T-helper 22 cell (primary cell): ENCODE results near the gene TPI1.
"Not testable (repeated sequence)": the region's sequence is repeated elsewhere in the genome, so short reads cannot be mapped to it uniquely, and the experiment has no call there.

Experiments
- DNase-seq: peaks from one replicate; pipeline ENCODE4 v3.0.0-alpha.2; 2020; ENCODE audit warnings: low read depth

Gene TPI1

DNA sequence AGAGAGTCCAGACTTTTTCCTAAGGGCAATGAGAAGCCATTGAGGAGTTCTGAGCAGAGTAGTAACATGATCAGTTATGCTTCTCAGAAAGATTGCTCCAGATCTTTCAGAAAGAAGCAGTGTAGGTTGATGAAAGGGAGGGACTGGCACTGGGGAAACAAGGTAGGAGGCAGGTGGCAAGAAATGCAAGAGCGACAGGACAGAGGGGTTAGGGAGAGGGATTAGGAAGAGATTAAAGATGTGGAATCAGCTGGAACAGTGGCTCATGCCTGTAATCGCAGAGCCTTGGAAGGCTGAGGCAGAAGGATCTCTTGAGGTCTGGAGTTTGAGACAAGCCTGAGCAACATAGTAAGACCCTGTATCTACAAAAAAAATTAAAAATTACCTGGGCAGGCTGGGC lies 19.7 kb upstream of the TPI1 start:
- no peak for DNase-seq

DNA sequence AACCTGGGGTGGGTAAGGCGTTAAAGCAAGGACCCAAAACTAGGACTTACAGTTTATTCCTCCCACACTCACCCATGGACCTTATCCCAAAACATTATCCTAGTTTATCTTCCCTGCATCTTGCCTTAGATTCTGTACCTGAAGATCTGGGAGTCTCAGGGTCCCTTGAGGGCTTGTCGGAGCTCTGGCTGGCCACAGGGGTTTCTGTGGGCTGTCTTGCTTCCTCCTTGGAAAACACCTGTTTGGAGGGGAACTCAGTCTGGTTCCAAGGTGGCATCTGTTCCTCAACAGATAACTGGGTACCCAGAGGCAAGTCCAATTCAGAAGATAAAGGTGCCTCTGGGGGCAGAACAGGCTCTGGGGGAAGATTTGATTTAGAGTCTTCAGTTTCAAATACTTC lies 17.9 kb upstream of the TPI1 start:
- no peak for DNase-seq

DNA sequence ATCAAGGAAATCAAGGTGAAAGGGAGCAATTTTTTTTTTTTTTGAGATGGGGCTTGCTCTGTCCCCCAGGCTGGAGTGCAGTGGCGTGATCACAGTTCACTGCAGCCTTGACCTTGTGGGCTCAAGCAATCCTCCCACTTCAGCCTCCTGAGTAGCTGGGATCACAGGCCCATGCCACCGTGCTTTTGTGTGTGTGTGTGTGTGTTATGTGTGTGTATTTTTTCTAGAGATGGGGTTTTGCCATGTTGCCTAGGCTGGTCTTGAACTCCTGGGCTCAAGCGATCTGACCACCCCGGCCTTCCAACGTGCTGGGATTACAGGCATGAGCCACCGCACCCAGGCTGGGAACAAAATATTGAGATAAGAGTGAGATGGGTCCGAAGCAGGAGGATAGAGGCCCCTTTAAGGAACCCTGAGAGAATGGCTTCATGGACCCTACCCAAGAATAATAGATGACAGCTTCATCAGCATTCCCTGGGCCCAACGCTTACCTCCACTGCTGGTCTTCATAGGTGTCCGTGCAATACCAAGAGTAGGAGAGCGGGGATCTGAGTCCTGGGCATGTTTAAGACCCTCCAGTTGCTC lies 17.3 kb upstream of the TPI1 start:
- DNase-seq: no peak

DNA sequence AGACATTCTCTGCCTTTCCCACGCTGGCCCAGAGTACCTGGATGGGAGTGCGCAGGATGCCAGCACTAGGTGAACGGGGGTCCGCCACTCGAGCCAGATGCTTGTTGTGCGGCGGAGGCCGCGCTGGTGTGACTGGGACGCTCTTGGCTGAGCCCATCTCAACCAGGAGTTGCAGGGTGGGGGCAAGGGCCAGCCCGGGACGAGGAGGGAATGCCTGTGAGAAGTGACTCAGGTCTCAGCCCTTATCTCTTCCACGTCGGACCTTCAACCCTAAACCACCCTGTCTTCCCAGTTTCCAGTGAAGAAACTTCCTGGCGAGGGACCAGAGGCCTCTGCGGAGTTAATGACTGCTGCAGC lies 16.6 kb upstream of the TPI1 start:
- DNase-seq: no peak

DNA sequence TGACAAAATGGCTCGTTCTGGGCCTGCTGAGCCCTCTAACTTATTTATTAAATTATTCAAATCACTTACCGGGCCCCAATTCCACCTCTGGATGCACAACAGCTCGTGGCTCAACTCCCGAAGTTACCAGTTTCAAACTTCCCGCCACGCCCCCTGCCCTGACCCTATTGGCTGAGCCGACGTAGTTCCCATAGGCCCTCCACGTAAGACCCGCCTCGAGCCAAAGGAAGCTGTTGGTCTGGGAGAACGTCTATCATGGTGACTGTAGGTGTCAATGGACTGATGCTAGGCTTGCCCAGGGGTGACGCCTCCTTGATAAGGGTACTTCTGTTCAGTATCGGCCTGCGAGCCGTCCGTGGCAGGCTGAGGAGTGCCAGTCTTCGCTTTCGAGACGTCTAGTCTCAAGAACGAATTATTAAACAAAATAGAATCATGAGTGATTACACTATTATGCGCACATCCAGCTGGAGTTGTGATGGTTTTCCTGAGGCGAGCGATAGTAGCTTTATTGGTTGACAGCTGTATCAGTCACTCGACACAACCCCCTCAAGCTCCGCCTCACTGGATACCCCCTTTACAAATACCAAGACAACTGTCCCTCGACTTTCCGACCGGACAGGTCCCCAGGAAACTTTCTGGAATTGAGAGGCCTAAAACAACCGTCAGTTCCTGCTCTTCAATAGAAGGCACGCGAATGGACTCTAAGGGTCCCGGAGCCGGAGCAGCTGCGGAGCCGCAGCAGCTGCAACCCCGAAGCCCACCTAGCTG lies 16.0 kb upstream of the TPI1 start, which contains the start of gene CDCA3:
Gene CDCA3, minus strand, starts transcription at position 134 of the 768 bp plus-strand sequence. CDS start 334 bp downstream, outside the sequence.
- peak; percentile 87 for DNase-seq

DNA sequence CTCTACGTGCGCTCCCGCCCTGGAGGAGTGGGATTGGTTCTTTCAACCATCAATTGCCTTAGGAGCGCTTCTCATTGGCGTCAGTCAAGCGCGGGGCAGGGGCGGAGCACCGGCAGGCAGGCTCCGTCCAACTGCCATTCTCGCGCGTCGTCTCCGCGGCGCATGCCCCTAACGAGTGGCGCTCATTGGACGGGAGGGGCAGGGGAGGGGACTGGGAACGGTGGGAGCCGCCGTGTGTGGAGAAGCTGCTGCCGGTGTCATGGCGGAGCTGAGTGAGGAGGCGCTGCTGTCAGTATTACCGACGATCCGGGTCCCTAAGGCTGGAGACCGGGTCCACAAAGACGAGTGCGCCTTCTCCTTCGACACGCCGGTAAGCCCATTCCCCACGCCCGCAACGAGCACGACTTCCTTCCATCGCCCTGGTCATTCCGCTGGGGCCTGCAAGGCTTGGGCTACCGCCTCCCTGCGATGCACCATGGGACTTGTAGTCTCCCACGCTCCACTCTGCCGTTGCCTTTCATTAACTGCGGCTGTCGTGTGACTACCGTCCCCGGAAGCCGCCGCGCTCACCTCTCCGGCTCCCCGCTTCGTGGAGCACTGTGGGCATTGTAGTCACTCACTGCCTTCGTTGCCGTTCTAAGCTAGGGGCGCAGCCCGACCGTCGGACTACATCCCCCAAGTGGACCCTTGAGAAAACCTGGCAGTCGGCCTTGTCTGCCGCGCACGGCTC lies 15.2 kb upstream of the TPI1 start, which contains the start of gene USP5:
Gene USP5, plus strand, starts transcription at position 230 of the 730 bp plus-strand sequence. Its CDS starts 30 bp downstream, at position 260.
- peak; percentile 99 for DNase-seq

DNA sequence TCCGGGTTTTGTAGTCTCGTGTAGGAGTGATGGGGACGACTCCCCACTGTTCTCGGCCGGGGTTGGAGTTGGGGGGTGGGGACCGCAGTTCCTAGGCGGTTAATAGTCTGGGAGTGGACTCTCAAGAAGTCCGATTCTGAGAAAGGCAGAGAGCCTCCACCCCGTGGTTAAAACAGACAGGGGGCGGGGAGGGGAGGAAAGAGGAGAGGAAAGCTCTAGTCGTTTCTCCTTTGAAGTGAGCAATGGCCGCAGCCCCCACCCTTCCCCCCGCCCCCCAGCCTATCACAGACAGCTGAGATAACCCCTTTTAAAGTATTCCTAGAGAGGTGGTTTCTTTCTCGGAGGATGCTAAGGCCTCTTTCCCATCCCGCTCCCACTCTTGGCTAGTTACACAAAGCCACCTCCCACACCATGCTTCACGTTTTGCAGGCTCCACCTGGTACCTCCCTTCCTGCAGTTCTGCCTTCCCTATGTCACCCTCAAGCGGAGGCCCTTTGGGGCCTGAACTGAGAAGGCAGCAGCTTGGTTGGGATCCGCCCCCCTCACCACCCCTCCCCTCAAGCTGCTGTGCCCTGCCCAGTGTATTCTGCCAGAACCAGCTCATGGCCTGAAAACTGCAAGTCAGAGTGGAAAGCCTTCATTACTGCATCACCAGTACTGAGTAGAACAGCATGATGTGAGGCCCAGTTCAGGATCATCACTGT lies 14.5 kb upstream of the TPI1 start:
- DNase-seq: peak; percentile 57

DNA sequence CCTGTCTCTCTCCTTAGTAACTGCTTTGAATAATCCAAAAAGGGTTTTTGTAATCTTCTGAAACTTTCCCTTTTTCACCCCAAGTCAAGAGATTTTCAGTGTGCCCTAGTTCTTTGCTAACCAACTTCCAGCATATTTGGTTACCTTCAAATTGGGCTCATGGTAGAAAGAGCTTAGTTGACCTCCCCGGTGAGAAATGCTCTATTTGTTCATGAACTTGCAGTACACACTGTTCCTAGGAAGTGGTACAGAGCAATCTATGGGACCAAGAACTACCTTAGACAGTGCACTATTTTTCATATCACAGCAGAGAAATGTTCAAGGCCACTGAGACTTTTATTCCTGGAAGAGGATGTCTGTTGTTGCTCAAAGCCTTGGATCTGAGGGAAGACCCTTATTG lies 13.7 kb upstream of the TPI1 start:
- no peak for DNase-seq

DNA sequence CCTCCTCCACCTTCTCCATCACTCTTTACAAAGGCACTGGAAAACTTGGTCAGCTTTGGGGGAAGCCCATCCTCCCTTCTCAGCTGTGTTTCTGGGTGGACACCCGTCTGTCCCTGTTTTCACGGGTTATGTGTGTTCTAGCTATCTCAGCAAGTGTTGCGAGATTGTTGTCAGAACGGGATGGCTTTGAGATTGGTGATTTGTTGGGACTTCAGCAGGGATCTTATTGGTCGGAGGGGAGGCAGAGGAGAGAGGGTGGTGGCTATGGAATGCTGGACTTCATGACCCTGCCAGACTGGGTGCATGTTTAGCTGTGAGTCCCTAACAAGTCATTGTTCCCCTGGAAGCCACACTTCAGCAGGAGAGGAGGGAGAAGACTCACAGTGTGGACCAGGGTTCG lies 13.3 kb upstream of the TPI1 start:
- DNase-seq: no peak

DNA sequence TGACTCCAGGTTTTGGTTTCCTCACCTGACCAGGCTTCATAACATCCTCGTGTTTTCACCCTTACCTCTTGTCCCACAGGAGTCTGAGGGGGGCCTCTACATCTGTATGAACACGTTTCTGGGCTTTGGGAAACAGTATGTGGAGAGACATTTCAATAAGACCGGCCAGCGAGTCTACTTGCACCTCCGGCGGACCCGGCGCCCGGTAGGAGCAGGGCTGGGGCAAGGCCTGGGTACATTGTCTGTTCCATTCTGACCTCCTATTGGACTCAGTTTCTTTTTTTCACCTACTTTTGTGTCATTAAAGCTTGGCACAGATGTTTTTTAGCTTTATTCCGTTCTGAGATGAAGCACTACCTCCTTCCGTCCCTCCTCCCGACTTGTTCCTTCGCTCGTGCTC lies 12.0 kb upstream of the TPI1 start:
- DNase-seq: no peak

DNA sequence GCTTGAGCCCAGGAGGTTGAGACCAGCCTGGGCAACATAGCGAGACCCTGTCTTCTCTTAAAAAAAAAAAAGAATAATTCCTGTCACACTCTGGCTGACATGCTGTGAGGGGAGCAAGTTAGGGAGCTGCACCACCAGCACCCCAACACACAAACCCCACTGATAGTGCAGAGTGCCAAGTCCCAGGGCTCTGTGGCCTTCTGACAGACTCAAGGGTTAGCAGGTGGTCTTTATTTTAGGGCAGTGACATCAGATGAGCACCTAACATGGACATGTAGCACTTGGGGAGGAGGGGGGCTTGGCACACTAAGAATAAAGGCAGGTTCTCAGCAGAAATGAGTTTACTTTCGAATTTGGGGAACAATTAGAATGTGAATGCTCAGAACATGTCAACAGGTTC lies 8.5 kb upstream of the TPI1 start:
- DNase-seq: no peak

DNA sequence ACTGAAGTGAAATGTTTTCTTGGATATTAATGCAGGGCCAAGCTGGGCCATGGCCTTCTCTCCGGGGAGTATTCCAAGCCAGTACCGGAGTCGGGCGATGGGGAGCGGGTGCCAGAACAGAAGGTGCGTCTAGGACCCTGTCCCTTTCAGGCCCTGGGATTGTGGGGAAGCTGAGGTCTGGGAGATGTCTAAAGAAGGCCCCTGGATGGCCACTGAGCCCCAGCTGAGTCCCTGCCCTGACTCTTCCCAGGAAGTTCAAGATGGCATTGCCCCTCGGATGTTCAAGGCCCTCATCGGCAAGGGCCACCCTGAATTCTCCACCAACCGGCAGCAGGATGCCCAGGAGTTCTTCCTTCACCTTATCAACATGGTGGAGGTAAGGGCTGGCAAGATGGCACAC lies 7.2 kb upstream of the TPI1 start:
- DNase-seq: no peak

DNA sequence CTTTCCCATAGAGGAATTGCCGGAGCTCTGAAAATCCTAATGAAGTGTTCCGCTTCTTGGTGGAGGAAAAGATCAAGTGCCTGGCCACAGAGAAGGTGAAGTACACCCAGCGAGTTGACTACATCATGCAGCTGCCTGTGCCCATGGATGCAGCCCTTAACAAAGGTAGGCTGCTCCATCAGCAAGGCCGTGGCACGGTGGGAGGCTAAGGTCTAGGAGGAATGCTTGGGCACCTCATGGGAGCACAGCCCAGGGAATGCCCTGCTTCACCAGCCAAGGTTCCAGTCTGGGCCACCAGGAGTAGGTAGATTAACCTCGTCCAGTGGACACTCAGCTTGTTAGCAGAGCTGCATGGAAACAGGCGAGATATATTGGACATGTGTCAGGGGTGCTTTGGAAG lies 6.4 kb upstream of the TPI1 start:
- no peak for DNase-seq

DNA sequence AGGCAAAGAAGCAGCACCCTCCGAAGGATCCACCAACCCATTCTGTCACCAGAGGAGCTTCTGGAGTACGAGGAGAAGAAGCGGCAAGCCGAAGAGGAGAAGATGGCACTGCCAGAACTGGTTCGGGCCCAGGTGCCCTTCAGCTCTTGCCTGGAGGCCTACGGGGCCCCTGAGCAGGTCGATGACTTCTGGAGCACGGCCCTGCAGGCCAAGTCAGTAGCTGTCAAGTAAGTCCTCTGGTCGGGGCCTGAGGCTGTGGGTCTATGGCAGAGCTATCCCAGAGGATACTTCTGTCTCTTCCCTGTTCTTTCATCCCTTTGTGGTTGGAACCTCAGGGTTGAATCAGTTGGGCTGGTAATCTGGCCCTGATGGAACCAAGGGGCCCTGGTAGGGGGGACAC lies 5.9 kb upstream of the TPI1 start:
- no peak for DNase-seq

DNA sequence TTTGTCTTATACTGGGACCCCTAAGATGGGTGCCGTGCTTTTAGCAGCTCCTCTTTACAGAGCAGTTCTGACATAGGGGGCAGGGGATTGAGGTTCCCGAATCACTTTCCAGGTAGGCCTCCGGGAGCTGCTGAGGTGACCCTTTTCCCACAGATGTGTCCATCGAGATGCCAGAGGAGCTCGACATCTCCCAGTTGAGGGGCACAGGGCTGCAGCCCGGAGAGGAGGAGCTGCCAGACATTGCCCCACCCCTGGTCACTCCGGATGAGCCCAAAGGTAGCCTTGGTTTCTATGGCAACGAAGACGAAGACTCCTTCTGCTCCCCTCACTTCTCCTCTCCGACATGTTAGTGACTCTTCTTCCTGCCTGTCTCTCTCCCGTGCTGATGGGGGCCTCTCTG lies 4.3 kb upstream of the TPI1 start:
- DNase-seq: no peak

DNA sequence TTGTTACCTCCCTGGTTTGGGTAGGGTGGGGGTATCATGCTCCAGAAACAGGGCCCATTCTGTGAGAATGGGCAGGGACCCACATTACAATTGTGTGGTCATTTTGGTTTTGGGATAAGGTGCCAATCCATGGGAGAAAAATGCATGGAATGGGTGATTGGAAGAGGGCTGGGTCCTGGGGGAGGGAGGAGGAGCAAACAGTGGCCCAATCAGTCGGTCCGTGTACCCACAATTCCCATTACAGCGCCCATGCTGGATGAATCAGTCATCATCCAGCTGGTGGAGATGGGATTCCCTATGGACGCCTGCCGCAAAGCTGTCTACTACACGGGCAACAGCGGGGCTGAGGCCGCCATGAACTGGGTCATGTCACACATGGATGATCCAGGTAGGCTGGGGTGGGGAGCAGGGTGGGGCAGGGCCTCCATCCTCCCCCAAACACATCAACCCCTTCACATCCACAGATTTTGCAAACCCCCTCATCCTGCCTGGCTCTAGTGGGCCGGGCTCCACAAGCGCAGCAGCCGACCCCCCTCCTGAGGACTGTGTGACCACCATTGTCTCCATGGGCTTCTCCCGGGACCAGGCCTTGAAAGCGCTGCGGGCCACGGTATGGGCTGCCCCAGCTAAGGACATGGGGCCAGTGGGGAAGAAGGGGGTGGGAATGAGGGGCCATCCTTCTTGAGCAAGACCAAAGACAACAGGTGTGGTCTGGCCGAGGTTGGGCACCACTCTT lies 3.6 kb upstream of the TPI1 start:
- no peak for DNase-seq

DNA sequence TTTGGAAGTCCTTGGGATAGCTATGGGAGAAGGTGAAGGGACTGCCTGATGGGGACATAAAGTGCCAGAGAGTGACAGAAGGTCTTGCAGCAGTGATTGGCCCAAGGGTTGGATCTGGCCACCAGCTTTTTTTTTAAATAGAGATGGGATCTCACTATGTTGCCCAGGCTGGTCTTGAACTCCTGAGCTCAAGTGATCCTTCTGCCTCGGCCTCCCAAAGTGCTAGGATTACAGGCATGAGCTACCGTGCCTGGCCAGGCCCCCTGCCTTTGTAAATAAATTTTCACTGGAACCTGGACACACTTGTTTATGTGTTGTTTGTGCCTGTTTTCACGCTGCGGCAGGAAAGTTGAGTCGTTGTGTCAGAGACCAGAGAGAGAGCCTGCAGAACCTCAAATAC lies 2.0 kb upstream of the TPI1 start:
- DNase-seq: not testable (repeated sequence)

DNA sequence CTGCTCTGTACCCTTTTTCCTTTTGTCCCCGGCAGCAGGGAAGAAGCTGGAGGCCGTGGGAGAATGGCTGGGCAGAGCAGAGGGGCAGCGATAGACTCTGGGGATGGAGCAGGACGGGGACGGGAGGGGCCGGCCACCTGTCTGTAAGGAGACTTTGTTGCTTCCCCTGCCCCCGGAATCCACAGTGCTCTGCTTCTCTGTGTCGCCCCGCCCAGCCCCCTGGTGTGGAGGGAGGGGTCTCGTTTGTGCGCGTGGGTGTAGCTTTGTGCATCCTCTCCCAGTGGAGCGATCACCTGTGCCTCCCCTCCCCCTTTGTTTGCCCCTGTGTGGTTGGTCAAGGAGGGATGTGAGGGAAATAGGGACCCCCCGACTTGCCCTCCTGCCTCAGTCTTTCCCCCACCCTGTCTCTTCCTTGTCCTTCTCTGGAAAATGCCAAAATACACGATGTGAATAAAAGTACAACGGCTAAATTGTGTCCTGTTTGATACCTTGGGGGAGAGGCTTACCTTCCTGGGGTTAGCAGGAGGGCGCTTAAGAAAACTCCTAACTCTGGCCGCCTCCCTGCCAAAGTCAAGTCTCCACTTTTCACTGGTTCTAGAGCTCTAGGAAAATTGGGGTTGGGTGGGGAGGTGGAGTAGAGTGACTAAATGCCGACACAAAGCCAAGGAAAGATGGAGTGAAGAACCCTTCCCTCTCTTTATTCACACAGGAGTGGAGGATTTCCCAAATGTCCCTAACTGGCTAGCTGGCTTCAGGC lies 990 bp upstream of the TPI1 start:
- no peak for DNase-seq

DNA sequence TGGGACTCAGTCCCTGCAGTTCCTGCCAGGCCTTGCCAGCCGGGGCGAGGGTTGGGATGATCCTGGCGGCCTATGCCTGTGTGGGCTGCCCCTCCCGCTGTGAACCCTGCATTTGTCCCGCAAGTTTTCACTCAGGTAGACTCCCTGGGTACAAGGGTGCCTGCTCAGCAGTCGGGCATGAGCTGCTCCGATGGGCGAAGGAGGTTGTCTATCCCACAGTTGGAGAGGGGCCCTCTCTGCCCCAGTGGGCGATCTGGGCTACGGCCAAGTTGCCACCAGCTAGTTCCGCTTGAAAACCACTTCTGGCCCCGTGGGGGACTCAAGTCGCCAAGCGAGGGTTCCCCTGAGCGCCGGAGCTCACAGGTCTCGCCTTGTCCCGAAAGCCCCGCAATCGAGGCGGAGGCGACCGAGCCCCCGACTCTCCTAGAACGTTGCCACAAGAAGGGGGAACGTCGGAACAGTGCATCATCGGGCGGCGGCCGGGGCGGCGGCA lies 365 bp upstream of the TPI1 start:
- no peak for DNase-seq

DNA sequence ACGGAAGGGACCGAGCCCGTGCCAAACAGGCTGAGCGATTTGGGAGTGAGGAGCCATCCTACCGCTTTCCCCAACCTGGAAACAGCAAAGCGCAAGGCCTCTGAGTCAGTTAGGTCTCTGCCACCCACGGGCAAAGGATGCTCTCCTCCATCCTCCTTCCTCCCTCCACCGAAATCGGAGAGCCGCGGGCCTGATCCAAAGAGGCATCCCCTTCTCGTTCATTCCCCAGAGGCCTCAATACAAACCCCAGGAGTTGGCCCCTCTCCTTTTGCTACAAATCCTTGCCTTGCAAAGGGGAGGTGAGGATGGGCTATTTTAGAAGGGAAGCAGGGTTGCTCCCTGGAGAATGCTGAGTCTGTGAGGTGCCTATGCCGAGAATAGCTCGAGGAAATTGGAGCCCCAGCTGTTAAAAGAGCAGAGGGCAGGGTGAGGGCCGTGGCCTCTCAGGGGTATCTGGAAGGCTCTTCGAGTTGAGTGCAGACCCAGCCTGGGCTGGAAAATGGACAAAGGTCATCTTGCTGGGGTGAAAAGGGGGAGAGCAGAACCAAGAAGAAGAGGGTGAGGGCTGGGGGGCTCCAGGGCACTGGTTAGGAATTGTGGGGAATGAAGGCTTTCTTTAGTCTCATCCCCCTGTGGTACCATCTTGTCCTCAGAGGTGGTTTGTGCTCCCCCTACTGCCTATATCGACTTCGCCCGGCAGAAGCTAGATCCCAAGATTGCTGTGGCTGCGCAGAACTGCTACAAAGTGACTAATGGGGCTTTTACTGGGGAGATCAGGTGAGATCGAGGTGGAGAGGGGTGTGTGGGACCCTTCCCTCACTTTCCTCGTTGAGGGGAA lies 1.1 kb downstream of the TPI1 start:
- DNase-seq: no peak
